NCI-H510A (cell line): ENCODE results near the gene LYRM9.
A peak's percentile ranks its signal among the peaks of the same experiment; 100 is the strongest.
"Not testable (repeated sequence)": the region's sequence is repeated elsewhere in the genome, so short reads cannot be mapped to it uniquely, and the experiment has no call there.

Source experiments
- DNase-seq: peaks from one replicate; lab custom pipeline; 2025; lab: John Stamatoyannopoulos, UW

The LYRM9 gene

GRCh38 chr17:27906226-27906580 is 13.0 kb upstream of the LYRM9 start:
- DNase-seq: no peak

- no peak for DNase-seq
Observed at GRCh38 chr17:27905447-27906225, 12.5 kb upstream of the LYRM9 start.

GRCh38 chr17:27904534-27905446 is 11.6 kb upstream of the LYRM9 start:
- DNase-seq: no peak

- DNase-seq: no peak
Observed at GRCh38 chr17:27904114-27904513, 10.9 kb upstream of the LYRM9 start.

- no peak for DNase-seq
Observed at GRCh38 chr17:27899525-27899924, 6.4 kb upstream of the LYRM9 start.

- DNase-seq: no peak
Observed at GRCh38 chr17:27898096-27898495, 4.9 kb upstream of the LYRM9 start.

GRCh38 chr17:27896701-27897100 is 3.5 kb upstream of the LYRM9 start:
- no peak for DNase-seq

- no peak for DNase-seq
Observed at GRCh38 chr17:27895940-27896535, 2.9 kb upstream of the LYRM9 start.

GRCh38 chr17:27895123-27895895 is 2.1 kb upstream of the LYRM9 start:
- DNase-seq: no peak

- DNase-seq: no peak
Observed at GRCh38 chr17:27893841-27894503, 807 bp upstream of the LYRM9 start.

GRCh38 chr17:27892542-27892865 is 661 bp downstream of the LYRM9 start:
- no peak for DNase-seq

- no peak for DNase-seq
Observed at GRCh38 chr17:27891841-27892240, 1.3 kb downstream of the LYRM9 start.

- DNase-seq: no peak
Observed at GRCh38 chr17:27889711-27890251, 3.4 kb downstream of the LYRM9 start.

GRCh38 chr17:27888945-27889344 is 4.2 kb downstream of the LYRM9 start:
- no peak for DNase-seq

GRCh38 chr17:27888067-27888466 is 5.1 kb downstream of the LYRM9 start:
- DNase-seq: no peak

- not testable (repeated sequence) for DNase-seq
Observed at GRCh38 chr17:27886348-27886906, 6.7 kb downstream of the LYRM9 start.

GRCh38 chr17:27882162-27882840 is 10.9 kb downstream of the LYRM9 start:
- no peak for DNase-seq

- DNase-seq: peak; percentile 62
Observed at GRCh38 chr17:27879987-27880608, 13.1 kb downstream of the LYRM9 start.

- peak; percentile 33 for DNase-seq
Observed at GRCh38 chr17:27878776-27879562, 14.2 kb downstream of the LYRM9 start.
